ENCODE data around the gene NECTIN4.

DNA sequence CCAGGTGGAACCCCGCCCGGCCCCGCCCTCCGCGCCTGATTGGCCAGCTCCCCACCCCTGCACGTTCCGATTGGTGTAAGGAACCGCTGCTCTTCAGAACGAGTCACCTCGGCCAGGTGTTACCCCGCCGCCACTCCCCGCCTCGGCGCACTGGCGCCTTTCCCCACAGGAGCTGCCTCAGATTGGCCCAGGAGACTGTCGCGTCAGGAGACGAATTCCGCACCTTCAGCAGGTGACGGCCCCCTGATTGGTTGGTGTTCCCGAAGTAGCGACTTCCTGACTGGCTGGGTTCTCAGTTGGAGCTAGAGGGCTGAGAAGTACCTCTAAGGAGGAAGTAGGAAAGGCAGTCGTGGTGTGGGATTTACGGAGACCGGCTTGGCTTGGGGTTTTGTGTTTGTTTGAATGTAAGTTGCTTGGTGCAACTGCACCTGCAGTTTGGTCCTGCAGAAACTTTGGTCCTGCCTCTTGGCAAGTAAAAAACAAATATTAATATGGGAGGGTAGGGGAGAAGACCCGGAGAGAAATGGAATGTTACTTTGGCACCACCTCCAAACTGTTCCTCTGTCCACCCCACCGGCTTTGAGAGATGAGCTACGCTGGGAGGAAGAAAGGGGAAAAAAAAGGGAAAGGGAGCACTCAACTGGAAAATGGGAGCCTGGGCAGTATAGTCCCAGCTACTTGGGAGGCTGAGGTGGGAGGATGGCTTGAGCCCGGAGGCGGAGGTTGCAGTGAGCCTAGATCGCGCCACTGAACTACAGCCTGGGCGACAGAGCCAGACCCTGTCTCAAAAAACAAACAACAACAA, 68.0 kb downstream of the NECTIN4 start:
- TF ChIP-seq, protein P1, sequence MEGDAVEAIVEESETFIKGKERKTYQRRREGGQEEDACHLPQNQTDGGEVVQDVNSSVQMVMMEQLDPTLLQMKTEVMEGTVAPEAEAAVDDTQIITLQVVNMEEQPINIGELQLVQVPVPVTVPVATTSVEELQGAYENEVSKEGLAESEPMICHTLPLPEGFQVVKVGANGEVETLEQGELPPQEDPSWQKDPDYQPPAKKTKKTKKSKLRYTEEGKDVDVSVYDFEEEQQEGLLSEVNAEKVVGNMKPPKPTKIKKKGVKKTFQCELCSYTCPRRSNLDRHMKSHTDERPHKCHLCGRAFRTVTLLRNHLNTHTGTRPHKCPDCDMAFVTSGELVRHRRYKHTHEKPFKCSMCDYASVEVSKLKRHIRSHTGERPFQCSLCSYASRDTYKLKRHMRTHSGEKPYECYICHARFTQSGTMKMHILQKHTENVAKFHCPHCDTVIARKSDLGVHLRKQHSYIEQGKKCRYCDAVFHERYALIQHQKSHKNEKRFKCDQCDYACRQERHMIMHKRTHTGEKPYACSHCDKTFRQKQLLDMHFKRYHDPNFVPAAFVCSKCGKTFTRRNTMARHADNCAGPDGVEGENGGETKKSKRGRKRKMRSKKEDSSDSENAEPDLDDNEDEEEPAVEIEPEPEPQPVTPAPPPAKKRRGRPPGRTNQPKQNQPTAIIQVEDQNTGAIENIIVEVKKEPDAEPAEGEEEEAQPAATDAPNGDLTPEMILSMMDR (IDR thresholded peaks at IDR 0.05; ENCODE audit: poor library complexity), result no peak
- TF ChIP-seq EZH2 (IDR thresholded peaks at IDR 0.05; ENCODE audit: borderline replicate concordance) (no peak), EZH2phosphoT487 (IDR thresholded peaks at IDR 0.05; ENCODE audit: low read depth, severe bottlenecking, unreplicated experiment) (no peak)

All from hepatocyte (in vitro differentiated cells).